Thoracic aorta (tissue), 2 donors: ENCODE measurements around the gene CALN1. TPM values are rescaled to one million over a fixed set of nuclear protein-coding genes. Genes with fewer than 3 reads are reported as not detected.

Experiments used
- ATAC-seq: fragments of 150-250 bp; one replicate; pipeline ENCODE4 v1.8.0; 2017; ENCODE audit warnings: low read depth; ENCODE audit not compliant: insufficient number of reproducible peaks, low FRiP score
- DNase-seq: peaks from one replicate; pipeline ENCODE4 v3.0.0-alpha.2; 2020; ENCODE audit warnings: low spot score
- H3K27ac ChIP-seq, 2 donors: fragments of 200-600 bp; sonication (generic); 1 replicate in 1 of 2; 2 replicates in 1 of 2; pipeline ENCODE4 v1.5.1; 2016; ENCODE audit warnings: mild to moderate bottlenecking in 2 of 2, moderate library complexity in 2 of 2
- H3K27me3 ChIP-seq: fragments of 200-600 bp; sonication (generic); replicated peaks from 2 replicates; pipeline ENCODE4 v1.6.0; 2016; ENCODE audit warnings: mild to moderate bottlenecking; ENCODE audit not compliant: insufficient read depth
- H3K36me3 ChIP-seq: fragments of 200-600 bp; sonication (generic); one replicate; pipeline ENCODE4 v1.5.1; 2016
- H3K4me1 ChIP-seq, 2 donors: fragments of 200-600 bp; sonication (generic); 1 replicate in 1 of 2; 2 replicates in 1 of 2; pipeline versions ENCODE4 v1.5.1 to v1.6.0; 2016; ENCODE audit warnings: low read depth in 2 of 2, mild to moderate bottlenecking in 1 of 2; ENCODE audit not compliant: control insufficient read depth in 1 of 2
- H3K4me3 ChIP-seq: fragments of 200-600 bp; sonication (generic); 2 replicates; pipeline ENCODE4 v1.5.1; 2016; ENCODE audit warnings: mild to moderate bottlenecking
- H3K9me3 ChIP-seq: fragments of 200-600 bp; sonication (generic); 2 replicates; pipeline ENCODE4 v1.5.1; 2016
- CTCF ChIP-seq: fragments of 200-600 bp; sonication (generic); IDR thresholded peaks from one replicate; pipeline ENCODE4 v1.5.1; 2019; ENCODE audit warnings: antibody characterized with exemption
- total RNA-seq, 2 donors: library from RNA; depleted of rRNA; stranded (reverse); fragments of >200 nt; gene quantifications; one replicate each; pipeline versions ENCODE4 v1.1.0 to v1.2.3, GENCODE V29; 2016

Gene CALN1
- total RNA-seq, 2 donors from 2014 or later: not detected

- TF ChIP-seq CTCF: no peak
- Histone ChIP-seq H3K4me3 (no peak overlapping the region), H3K36me3 (no peaks in the 10 kb centered on the region), H3K9me3 (no peaks in the 10 kb centered on the region), H3K27ac (no peak overlapping the region), H3K4me1 (no peaks in the 10 kb centered on the region), H3K27me3 (no peaks in the 10 kb centered on the region)
- no peak for ATAC-seq
- no peak for DNase-seq
These were observed 594.2 kb downstream of the CALN1 start for GRCh38 chr7:71817916-71818315.

- Histone ChIP-seq H3K27ac (no peak overlapping the region), H3K27me3 (no peaks in the 10 kb centered on the region), H3K4me3 (no peak overlapping the region), H3K9me3 (peaks cover 6% of the 10 kb centered on the region), H3K4me1 (no peaks in the 10 kb centered on the region), H3K36me3 (no peaks in the 10 kb centered on the region)
- TF ChIP-seq CTCF: no peak
- ATAC-seq (no peak), DNase-seq (no peak)
These were observed 604.0 kb downstream of the CALN1 start for GRCh38 chr7:71808115-71808514.

GRCh38 chr7:71804256-71804655, 607.9 kb downstream of the CALN1 start:
- Histone ChIP-seq H3K36me3 (no peaks in the 10 kb centered on the region), H3K27me3 (no peaks in the 10 kb centered on the region), H3K4me3 (no peak overlapping the region), H3K9me3 (peaks cover 6% of the 10 kb centered on the region), H3K4me1 (no peaks in the 10 kb centered on the region), H3K27ac (no peak overlapping the region)
- ATAC-seq (no peak), DNase-seq (no peak)
- TF ChIP-seq CTCF: no peak

GRCh38 chr7:71801976-71802375, 610.2 kb downstream of the CALN1 start:
- no peak overlapping the region for H3K4me3 ChIP-seq
- TF ChIP-seq CTCF: no peak
- no peak overlapping the region for H3K27ac ChIP-seq
- no peak for ATAC-seq
- H3K27me3 ChIP-seq: no peaks in the 10 kb centered on the region
- H3K36me3 ChIP-seq: no peaks in the 10 kb centered on the region
- H3K9me3 ChIP-seq: peaks cover 4% of the 10 kb centered on the region
- H3K4me1 ChIP-seq: no peaks in the 10 kb centered on the region
- no peak for DNase-seq

GRCh38 chr7:71800321-71800720, 611.8 kb downstream of the CALN1 start:
- DNase-seq: no peak
- H3K4me3 ChIP-seq: no peak overlapping the region
- H3K27ac ChIP-seq: no peak overlapping the region
- no peak for ATAC-seq
- no peaks in the 10 kb centered on the region for H3K9me3 ChIP-seq
- H3K4me1 ChIP-seq: no peaks in the 10 kb centered on the region
- no peaks in the 10 kb centered on the region for H3K27me3 ChIP-seq
- no peaks in the 10 kb centered on the region for H3K36me3 ChIP-seq
- no peak for TF ChIP-seq CTCF
